NCI-H2196 (cell line): Measurements from ENCODE around the gene TSPO2.

Experiments
- DNase-seq: peaks from one replicate; lab custom pipeline; 2025; ENCODE audit not compliant: unreplicated experiment; lab: John Stamatoyannopoulos, UW

TSPO2 gene

GRCh38 chr6:41074692-41075436, 32.6 kb downstream of the TSPO2 start:
- no peak for DNase-seq

GRCh38 chr6:41075651-41076626, 33.7 kb downstream of the TSPO2 start:
- DNase-seq: no peak

GRCh38 chr6:41077536-41077935, 35.3 kb downstream of the TSPO2 start:
- DNase-seq: no peak

- no peak for DNase-seq
Measured at GRCh38 chr6:41078101-41078500, 35.8 kb downstream of the TSPO2 start.

- no peak for DNase-seq
Measured at GRCh38 chr6:41079080-41079479, 36.8 kb downstream of the TSPO2 start.

GRCh38 chr6:41080621-41081020, 38.4 kb downstream of the TSPO2 start:
- no peak for DNase-seq

- no peak for DNase-seq
Measured at GRCh38 chr6:41083072-41083471, 40.8 kb downstream of the TSPO2 start.

- no peak for DNase-seq
Measured at GRCh38 chr6:41085182-41085581, 42.9 kb downstream of the TSPO2 start.

GRCh38 chr6:41088451-41088850, 46.2 kb downstream of the TSPO2 start:
- DNase-seq: no peak

GRCh38 chr6:41090841-41091761, 48.8 kb downstream of the TSPO2 start:
- no peak for DNase-seq

GRCh38 chr6:41092421-41093140, 50.3 kb downstream of the TSPO2 start:
- peak; percentile 31 for DNase-seq

GRCh38 chr6:41093729-41094128, 51.5 kb downstream of the TSPO2 start:
- DNase-seq: no peak
